GM10266 (cell line): ENCODE measurements around the gene DCP1B.
A peak's percentile ranks its signal among the peaks of the same experiment; 100 is the strongest.

Experiments used
- DNase-seq: peaks from one replicate; pipeline ENCODE4 v3.0.0; 2012; ENCODE audit errors: extremely low spot score
- CTCF ChIP-seq: IDR thresholded peaks from 2 replicates; pipeline ENCODE4 v1.5.1; 2012; ENCODE audit warnings: mild to moderate bottlenecking, low read depth; ENCODE audit not compliant: control insufficient read depth, insufficient read depth; ENCODE audit errors: missing control alignments

DCP1B gene

GRCh38 chr12:2016862-2017545 is 12.7 kb upstream of the DCP1B start:
- no peak for TF ChIP-seq CTCF
- no peak for DNase-seq

GRCh38 chr12:2014231-2014630 is 10.0 kb upstream of the DCP1B start:
- no peak for TF ChIP-seq CTCF
- DNase-seq = no peak

- TF ChIP-seq CTCF = no peak
- DNase-seq = no peak
Observed at GRCh38 chr12:2013527-2014223, 9.4 kb upstream of the DCP1B start.

GRCh38 chr12:2013086-2013485 is 8.8 kb upstream of the DCP1B start:
- DNase-seq = no peak
- no peak for TF ChIP-seq CTCF

- TF ChIP-seq CTCF = no peak
- no peak for DNase-seq
Observed at GRCh38 chr12:2011643-2012607, 7.7 kb upstream of the DCP1B start.

- no peak for DNase-seq
- TF ChIP-seq CTCF = peak; percentile 22
Observed at GRCh38 chr12:2009623-2010022, 5.4 kb upstream of the DCP1B start.
